Panc1 (cell line): ENCODE results near the gene GMPR2. TPM values are rescaled to one million over a fixed set of nuclear protein-coding genes. Genes with fewer than 3 reads are reported as not detected.

Experiments
- ATAC-seq: fragments of 200-7000 bp; cut with Tn5 transposase; 2 replicates; pipeline ENCODE4 v1.9.1; 2020; ENCODE audit warnings: mild to moderate bottlenecking, moderate library complexity
- BruUV-seq: library from RNA; stranded (reverse); fragments of 400-500 nt; replicated peaks from 2 replicates; lab custom pipeline; 2021; lab: Mats Ljungman, UMichigan
- CTCF ChIA-PET: fragments of 300-600 bp; sonication (Branson Sonifier 250); formaldehyde crosslinking; loops from one replicate; lab custom pipeline; 2022; ENCODE audit warnings: antibody characterized with exemption; lab: Charles Lee
- POLR2A ChIA-PET: fragments of 300-600 bp; sonication (Branson Sonifier 250); formaldehyde crosslinking; loops from one replicate; lab custom pipeline; 2022; ENCODE audit warnings: antibody characterized with exemption; lab: Charles Lee
- DNase-seq: peaks from one replicate; pipeline ENCODE4 v3.0.0-alpha.2; 2010; ENCODE audit warnings: low read depth, low spot score
- H3K27ac ChIP-seq: 2 replicates; pipeline ENCODE4 v1.5.1; 2011; ENCODE audit warnings: mild to moderate bottlenecking, low read length, inconsistent platforms
- H3K27me3 ChIP-seq: fragments of 200-500 bp; sonication (Bioruptor generic); 2 replicates; pipeline ENCODE4 v1.6.0; 2014; ENCODE audit warnings: low read length, inconsistent platforms; ENCODE audit not compliant: control insufficient read depth, insufficient read depth
- H3K36me3 ChIP-seq: fragments of 200-500 bp; sonication (Bioruptor generic); 2 replicates; pipeline ENCODE4 v1.5.1; 2014; ENCODE audit warnings: inconsistent platforms, mild to moderate bottlenecking, low read length, moderate library complexity; ENCODE audit not compliant: control insufficient read depth, insufficient read depth
- H3K4me1 ChIP-seq: 2 replicates; pipeline ENCODE4 v1.5.1; 2011; ENCODE audit warnings: inconsistent platforms, mild to moderate bottlenecking, low read length, moderate library complexity; ENCODE audit not compliant: control insufficient read depth, insufficient read depth
- H3K4me3 ChIP-seq, 2 experiments: 2 replicates each; pipeline ENCODE4 v1.5.1; 2011 to 2012; ENCODE audit warnings: low read depth in 2 of 2, low read length in 2 of 2, mild to moderate bottlenecking in 2 of 2, inconsistent platforms in 1 of 2, moderate library complexity in 1 of 2
- H3K9me3 ChIP-seq: fragments of 200-500 bp; sonication (Bioruptor generic); 2 replicates; pipeline ENCODE4 v1.5.1; 2014; ENCODE audit warnings: low read depth, mild to moderate bottlenecking, inconsistent platforms, low read length, moderate library complexity; ENCODE audit not compliant: control insufficient read depth, insufficient read depth
- CTCF ChIP-seq: fragments of 450-650 bp; IDR thresholded peaks from 2 replicates; pipeline ENCODE4 v1.5.1; 2017; ENCODE audit warnings: mild to moderate bottlenecking
- POLR2AphosphoS5 ChIP-seq: IDR thresholded peaks from 2 replicates; pipeline ENCODE4 v1.6.1; 2012; ENCODE audit warnings: mild to moderate bottlenecking, low read depth, low read length, moderate library complexity
- REST ChIP-seq, 2 experiments: IDR thresholded peaks; 2 replicates each; pipeline ENCODE4 v1.6.1; 2011 to 2012; ENCODE audit warnings: low read depth in 2 of 2, control low read depth in 1 of 2, low read length in 1 of 2, mild to moderate bottlenecking in 1 of 2, moderate library complexity in 1 of 2; ENCODE audit not compliant: insufficient read depth in 1 of 2
- SIN3A ChIP-seq: IDR thresholded peaks from 2 replicates; pipeline ENCODE4 v1.6.1; 2012; ENCODE audit warnings: low read depth, mild to moderate bottlenecking, low read length, moderate library complexity, borderline replicate concordance; ENCODE audit not compliant: insufficient read depth
- TCF7L2 ChIP-seq: IDR thresholded peaks from 2 replicates; pipeline ENCODE4 v1.6.1; 2011; ENCODE audit warnings: mild to moderate bottlenecking, low read depth, low read length, inconsistent platforms
- in situ Hi-C: cut with HindIII; loops from 2 replicates; pipeline ENCODE4 v1.10.0; 2016; ENCODE audit warnings: low sequenced_read_pairs, low pct_unique_long_range_greater_than_20kb
- intact Hi-C: fragments of 100-400 bp; cut with micrococcal nuclease; formaldehyde crosslinking; loops from one replicate; pipeline ENCODE4 v1.10.0; 2022; ENCODE audit not compliant: unreplicated experiment
- total RNA-seq: library from RNA; stranded (reverse); gene quantifications from one replicate; pipeline ENCODE4 v1.2.1, GENCODE V29; 2021; ENCODE audit not compliant: unreplicated experiment

The GMPR2 gene
- total RNA-seq, 1 experiment from 2014 or later = 45.9 TPM

GRCh38 chr14:24251880-24252288 lies 19.2 kb downstream of the GMPR2 start:
- no TSS peak for BruUV-seq
- Histone ChIP-seq H3K27me3 (no peaks in the 10 kb centered on the region), H3K4me3 (no peak overlapping the region), H3K27ac (no peak overlapping the region), H3K4me1 (no peaks in the 10 kb centered on the region), H3K36me3 (no peaks in the 10 kb centered on the region), H3K9me3 (no peaks in the 10 kb centered on the region)
- intact Hi-C loops (no loop called here), in situ Hi-C loops (no loop called here)
- no peak for TF ChIP-seq REST (IDR thresholded peaks at IDR 0.05; ENCODE audit: insufficient read depth in 1 of 2, low read depth in 2 of 2, low read length in 1 of 2)
- no peak for TF ChIP-seq CTCF
- TF ChIP-seq SIN3A = no peak
- TF ChIP-seq POLR2AphosphoS5 = no peak
- no peak for TF ChIP-seq TCF7L2
- no peak; the same call in 1 of the 2 replicates for ATAC-seq
- ChIA-PET POLR2A (no interaction called here), CTCF (no interaction called here)
- DNase-seq = no peak

- ChIA-PET CTCF (no interaction called here), POLR2A (no interaction called here)
- in situ Hi-C loops (no loop called here), intact Hi-C loops (no loop called here)
- TF ChIP-seq CTCF = no peak
- no peak for TF ChIP-seq SIN3A
- no peak for TF ChIP-seq POLR2AphosphoS5
- TF ChIP-seq TCF7L2 = no peak
- no peak for TF ChIP-seq REST (IDR thresholded peaks at IDR 0.05; ENCODE audit: insufficient read depth in 1 of 2, low read depth in 2 of 2, low read length in 1 of 2)
- Histone ChIP-seq H3K9me3 (no peaks in the 10 kb centered on the region), H3K4me3 (no peak overlapping the region), H3K27ac (no peak overlapping the region), H3K36me3 (no peaks in the 10 kb centered on the region), H3K27me3 (no peaks in the 10 kb centered on the region), H3K4me1 (no peaks in the 10 kb centered on the region)
- ATAC-seq = no peak
- DNase-seq = no peak
- BruUV-seq = no TSS peak
Measured at GRCh38 chr14:24252289-24253124, 19.8 kb downstream of the GMPR2 start.
